Astrocyte (in vitro differentiated cells and primary cell): ENCODE results near the gene ENTPD8.

ENCODE experiments used
- EZH2 ChIP-seq: IDR thresholded peaks from 2 replicates; pipeline ENCODE4 v1.6.1; 2012; ENCODE audit warnings: mild to moderate bottlenecking, low read length, inconsistent platforms; ENCODE audit not compliant: insufficient read depth
- TF ChIP-seq, protein P1 (sequence below): IDR thresholded peaks from 2 replicates; pipeline ENCODE4 v1.5.1; 2011; ENCODE audit warnings: low read depth, mild to moderate bottlenecking, inconsistent platforms, low read length, moderate library complexity; ENCODE audit not compliant: insufficient read depth

- TF ChIP-seq, protein P1, sequence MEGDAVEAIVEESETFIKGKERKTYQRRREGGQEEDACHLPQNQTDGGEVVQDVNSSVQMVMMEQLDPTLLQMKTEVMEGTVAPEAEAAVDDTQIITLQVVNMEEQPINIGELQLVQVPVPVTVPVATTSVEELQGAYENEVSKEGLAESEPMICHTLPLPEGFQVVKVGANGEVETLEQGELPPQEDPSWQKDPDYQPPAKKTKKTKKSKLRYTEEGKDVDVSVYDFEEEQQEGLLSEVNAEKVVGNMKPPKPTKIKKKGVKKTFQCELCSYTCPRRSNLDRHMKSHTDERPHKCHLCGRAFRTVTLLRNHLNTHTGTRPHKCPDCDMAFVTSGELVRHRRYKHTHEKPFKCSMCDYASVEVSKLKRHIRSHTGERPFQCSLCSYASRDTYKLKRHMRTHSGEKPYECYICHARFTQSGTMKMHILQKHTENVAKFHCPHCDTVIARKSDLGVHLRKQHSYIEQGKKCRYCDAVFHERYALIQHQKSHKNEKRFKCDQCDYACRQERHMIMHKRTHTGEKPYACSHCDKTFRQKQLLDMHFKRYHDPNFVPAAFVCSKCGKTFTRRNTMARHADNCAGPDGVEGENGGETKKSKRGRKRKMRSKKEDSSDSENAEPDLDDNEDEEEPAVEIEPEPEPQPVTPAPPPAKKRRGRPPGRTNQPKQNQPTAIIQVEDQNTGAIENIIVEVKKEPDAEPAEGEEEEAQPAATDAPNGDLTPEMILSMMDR = peak; percentile 79
- TF ChIP-seq EZH2 = no peak
Measured at GRCh38 chr9:137445275-137445807, 4.2 kb upstream of the ENTPD8 start.
